HEK293 (cell line): ENCODE measurements around the gene SURF1.

ENCODE experiments used
- CTCF ChIA-PET: fragments of 350-600 bp; formaldehyde crosslinking; extraction: SDS; loops from one replicate; lab custom pipeline; 2021; ENCODE audit warnings: antibody characterized with exemption; lab: Yijun Ruan, JAX
- POLR2A ChIA-PET: fragments of 300-600 bp; formaldehyde crosslinking; extraction: SDS; loops from one replicate; lab custom pipeline; 2020; ENCODE audit warnings: antibody characterized with exemption, inconsistent platforms; lab: Yijun Ruan, JAX
- H3K27ac ChIP-seq: fragments of 200-500 bp; sonication (Bioruptor generic); 2 replicates; pipeline ENCODE4 v1.5.1; 2014; ENCODE audit warnings: low read depth, low read length, control low read depth, inconsistent platforms; ENCODE audit errors: extremely low read depth
- H3K36me3 ChIP-seq, 2 experiments: fragments of 200-500 bp in 1 of 2; sonication (Bioruptor generic) in 1 of 2; 1 replicate in 1 of 2; 2 replicates in 1 of 2; pipeline ENCODE4 v1.5.1; 2014 to 2017; ENCODE audit warnings: inconsistent platforms in 2 of 2, low read length in 2 of 2; ENCODE audit not compliant: control insufficient read depth in 2 of 2, insufficient read depth in 1 of 2
- H3K4me1 ChIP-seq: fragments of 200-500 bp; sonication (Bioruptor generic); 2 replicates; pipeline ENCODE4 v1.5.1; 2014; ENCODE audit warnings: mild to moderate bottlenecking, low read length, inconsistent platforms; ENCODE audit not compliant: control insufficient read depth, insufficient read depth
- H3K4me3 ChIP-seq: 2 replicates; pipeline ENCODE4 v1.5.1; 2011; ENCODE audit warnings: low read depth, mild to moderate bottlenecking, control low read depth, low read length, moderate library complexity
- H3K9me3 ChIP-seq: fragments of 200-500 bp; sonication (Bioruptor generic); 2 replicates; pipeline ENCODE4 v1.5.1; 2014; ENCODE audit warnings: low read depth, low read length, inconsistent platforms; ENCODE audit not compliant: control insufficient read depth, insufficient read depth
- AEBP2 ChIP-seq: fragments of 450-650 bp; formaldehyde crosslinking; IDR thresholded peaks from 2 replicates; pipeline ENCODE4 v1.5.1; 2016; ENCODE audit warnings: missing biosample characterization, missing genetic modification characterization, borderline replicate concordance
- BCL6B ChIP-seq: fragments of 450-650 bp; formaldehyde crosslinking; IDR thresholded peaks from 2 replicates; pipeline ENCODE4 v1.5.1; 2017; ENCODE audit warnings: missing biosample characterization, missing genetic modification characterization
- ELK4 ChIP-seq: IDR thresholded peaks from 2 replicates; pipeline ENCODE4 v1.6.1; 2011; ENCODE audit warnings: mild to moderate bottlenecking, low read depth, low read length, borderline replicate concordance
- GLI2 ChIP-seq: fragments of 450-650 bp; formaldehyde crosslinking; IDR thresholded peaks from 2 replicates; pipeline ENCODE4; 2017; ENCODE audit warnings: missing biosample characterization, missing genetic modification characterization, low read depth, borderline replicate concordance
- GLIS1 ChIP-seq: fragments of 450-650 bp; formaldehyde crosslinking; IDR thresholded peaks from 2 replicates; pipeline ENCODE4 v1.5.1; 2016; ENCODE audit warnings: missing biosample characterization, missing genetic modification characterization
- IKZF3 ChIP-seq: fragments of 450-650 bp; IDR thresholded peaks from 2 replicates; pipeline ENCODE4 v1.5.0; 2018; ENCODE audit warnings: missing biosample characterization, mild to moderate bottlenecking, missing genetic modification characterization, moderate library complexity
- KLF1 ChIP-seq: fragments of 450-650 bp; formaldehyde crosslinking; IDR thresholded peaks from 2 replicates; pipeline ENCODE4 v1.5.1; 2016; ENCODE audit warnings: missing biosample characterization, missing genetic modification characterization
- REPIN1 ChIP-seq: fragments of 450-650 bp; formaldehyde crosslinking; IDR thresholded peaks from 2 replicates; pipeline ENCODE4 v1.5.1; 2017; ENCODE audit warnings: missing biosample characterization, missing genetic modification characterization, low read depth
- REST ChIP-seq: fragments of 450-650 bp; formaldehyde crosslinking; IDR thresholded peaks from 2 replicates; pipeline ENCODE4 v1.5.1; 2016; ENCODE audit warnings: missing biosample characterization, missing genetic modification characterization
- SP3 ChIP-seq: fragments of 450-650 bp; formaldehyde crosslinking; IDR thresholded peaks from 2 replicates; pipeline ENCODE4 v1.5.1; 2016; ENCODE audit warnings: missing biosample characterization, missing genetic modification characterization
- SP7 ChIP-seq: fragments of 450-650 bp; formaldehyde crosslinking; IDR thresholded peaks from 2 replicates; pipeline ENCODE4 v1.5.1; 2016; ENCODE audit warnings: missing biosample characterization, missing genetic modification characterization
- ZEB2 ChIP-seq: fragments of 450-650 bp; formaldehyde crosslinking; IDR thresholded peaks from 2 replicates; pipeline ENCODE4 v1.5.1; 2016; ENCODE audit warnings: missing biosample characterization, missing genetic modification characterization
- ZNF211 ChIP-seq: fragments of 450-650 bp; formaldehyde crosslinking; IDR thresholded peaks from 2 replicates; pipeline ENCODE4 v1.5.1; 2016; ENCODE audit warnings: low read depth, missing biosample characterization, missing genetic modification characterization
- ZNF23 ChIP-seq: fragments of 450-650 bp; formaldehyde crosslinking; IDR thresholded peaks from 2 replicates; pipeline ENCODE4 v1.5.1; 2016; ENCODE audit warnings: missing biosample characterization, missing genetic modification characterization, borderline replicate concordance
- ZNF274 ChIP-seq, 2 experiments: fragments of 200-500 bp in 1 of 2; fragments of 450-650 bp in 1 of 2; sonication (Bioruptor generic) in 1 of 2; formaldehyde crosslinking in 1 of 2; IDR thresholded peaks; 2 replicates each; pipeline versions ENCODE4 v1.5.1 to v1.6.1; 2014 to 2016; ENCODE audit warnings: borderline replicate concordance in 1 of 2, inconsistent platforms in 1 of 2, low read length in 1 of 2, missing biosample characterization in 1 of 2, missing genetic modification characterization in 1 of 2
- ZNF341 ChIP-seq: fragments of 450-650 bp; formaldehyde crosslinking; IDR thresholded peaks from 2 replicates; pipeline ENCODE4; 2016; ENCODE audit warnings: low read depth, missing biosample characterization, missing genetic modification characterization
- ZNF350 ChIP-seq: fragments of 450-650 bp; formaldehyde crosslinking; IDR thresholded peaks from 2 replicates; pipeline ENCODE4 v1.5.0; 2017; ENCODE audit warnings: missing biosample characterization, mild to moderate bottlenecking, missing genetic modification characterization
- ZNF488 ChIP-seq: fragments of 450-650 bp; formaldehyde crosslinking; IDR thresholded peaks from 2 replicates; pipeline ENCODE4 v1.5.1; 2016; ENCODE audit warnings: missing biosample characterization, missing genetic modification characterization
- ZNF600 ChIP-seq: fragments of 450-650 bp; formaldehyde crosslinking; IDR thresholded peaks from 2 replicates; pipeline ENCODE4 v1.5.1; 2016; ENCODE audit warnings: missing biosample characterization, missing genetic modification characterization
- ZNF626 ChIP-seq: fragments of 450-650 bp; sonication (Bioruptor Pico); formaldehyde crosslinking; IDR thresholded peaks from 2 replicates; pipeline ENCODE4 v1.5.1; 2018; ENCODE audit warnings: missing biosample characterization, missing genetic modification characterization, inconsistent platforms
- ZNF629 ChIP-seq: fragments of 450-650 bp; formaldehyde crosslinking; IDR thresholded peaks from 2 replicates; pipeline ENCODE4 v1.5.1; 2017; ENCODE audit warnings: missing biosample characterization, missing genetic modification characterization
- ZNF843 ChIP-seq: fragments of 450-650 bp; formaldehyde crosslinking; IDR thresholded peaks from 2 replicates; pipeline ENCODE4 v1.5.1; 2016; ENCODE audit warnings: missing biosample characterization, missing genetic modification characterization
- ZSCAN5A ChIP-seq: fragments of 450-650 bp; formaldehyde crosslinking; IDR thresholded peaks from 2 replicates; pipeline ENCODE4 v1.5.1; 2016; ENCODE audit warnings: missing biosample characterization, missing genetic modification characterization

Gene SURF1

GRCh38 chr9:133369422-133369821 is 13.1 kb upstream of the SURF1 start:
- Histone ChIP-seq H3K4me3 (no peak overlapping the region), H3K27ac (no peak overlapping the region), H3K9me3 (no peaks in the 10 kb centered on the region), H3K36me3 (peaks cover 7 to 83% of the 10 kb centered on the region in 2 experiments), H3K4me1 (no peaks in the 10 kb centered on the region)
- ChIA-PET POLR2A (interaction anchor here (1.0 to 2.9 kb wide), 3 partner anchors 9 to 16 kb away, joined by 4 to 11 read pairs (median 5); partner anchors contain the start of genes SURF1 and SURF2), CTCF (interaction anchor here (0.6 kb wide), 1 partner anchor 28 kb away, joined by 3 read pairs; no protein-coding TSS in a partner anchor)
- TF ChIP-seq ZNF600 (peak; percentile 59; the same call in 1 of the 2 replicates), ZNF274 (IDR thresholded peaks at IDR 0.05; ENCODE audit: low read length) (no peak), ZNF274 (tag by site-specific recombination; IDR thresholded peaks at IDR 0.05; ENCODE audit: borderline replicate concordance) (no peak), GLIS1 (0 out of 2 replicates have a peak, but pooled peaks have one; percentile 14), KLF1 (tag by site-specific recombination) (0 out of 2 replicates have a peak, but pooled peaks have one; percentile 3)

GRCh38 chr9:133368249-133368881 is 12.1 kb upstream of the SURF1 start:
- POLR2A ChIA-PET = interaction anchor here (1.6 kb wide), 1 partner anchor 15 kb away, joined by 4 read pairs; no protein-coding TSS in a partner anchor
- Histone ChIP-seq H3K4me1 (no peaks in the 10 kb centered on the region), H3K9me3 (no peaks in the 10 kb centered on the region), H3K36me3 (peaks cover 4 to 93% of the 10 kb centered on the region in 2 experiments), H3K4me3 (no peak overlapping the region), H3K27ac (no peak overlapping the region)
- CTCF ChIA-PET = interaction anchor here (1.1 to 1.5 kb wide), 2 partner anchors 9 to 118 kb away, joined by 4 read pairs; no protein-coding TSS in a partner anchor
- 0 out of 2 replicates have a peak, but pooled peaks have one; percentile 46 for TF ChIP-seq ZEB2 (tag by site-specific recombination)
- no peak for TF ChIP-seq ZSCAN5A (tag by site-specific recombination)
- 0 out of 2 replicates have a peak, but pooled peaks have one; percentile 24 for TF ChIP-seq SP7 (tag by site-specific recombination)
- peak; percentile 35; the same call in 1 of the 2 replicates for TF ChIP-seq IKZF3 (tag by site-specific recombination)
- no peak for TF ChIP-seq ZNF350 (tag by site-specific recombination)
- 0 out of 2 replicates have a peak, but pooled peaks have one; percentile 30 for TF ChIP-seq ZNF843 (tag by site-specific recombination)
- TF ChIP-seq REPIN1 (tag by site-specific recombination) = no peak
- peak; percentile 73; the same call in 1 of the 2 replicates for TF ChIP-seq ZNF341 (tag by site-specific recombination)
- peak; percentile 56; the same call in 1 of the 2 replicates for TF ChIP-seq REST
- TF ChIP-seq AEBP2 (tag by site-specific recombination) = no peak
- TF ChIP-seq ELK4 = no peak
- no peak for TF ChIP-seq ZNF626
- TF ChIP-seq GLI2 = no peak
- TF ChIP-seq ZNF23 = no peak
- TF ChIP-seq SP3 (tag by site-specific recombination) = no peak
- TF ChIP-seq BCL6B (tag by site-specific recombination) = peak; percentile 43; the same call in 1 of the 2 replicates
- TF ChIP-seq ZNF211 (tag by site-specific recombination) = no peak
- peak; percentile 72 for TF ChIP-seq ZNF629 (tag by site-specific recombination)
- TF ChIP-seq ZNF488 (tag by site-specific recombination) = 0 out of 2 replicates have a peak, but pooled peaks have one; percentile 33
